Natural killer cell (primary cell): ENCODE data around the gene ARSG. TPM values are rescaled to one million over a fixed set of nuclear protein-coding genes. Genes with fewer than 3 reads are reported as not detected.

ENCODE experiments used
- ATAC-seq, 3 donors: fragments of 150-1000 bp in 2 of 3; fragments of 200-7000 bp in 1 of 3; cut with Tn5 transposase; 1 replicate in 1 of 3; 2 replicates in 2 of 3; pipeline ENCODE4 v1.10.0; 2021; ENCODE audit warnings: mild to moderate bottlenecking in 2 of 3, moderate library complexity in 2 of 3
- DNase-seq, 2 donors: peaks; one replicate each; pipeline versions ENCODE4 v3.0.0 to v3.0.0-alpha.2; 2013 to 2021; ENCODE audit warnings: mixed read lengths in 1 of 2
- H3K27ac ChIP-seq: one replicate; pipeline ENCODE4 v1.5.1; 2013; ENCODE audit warnings: mild to moderate bottlenecking, low read length
- H3K27me3 ChIP-seq: one replicate; pipeline ENCODE4 v1.6.1; 2013; ENCODE audit warnings: low read length; ENCODE audit not compliant: control insufficient read depth, insufficient read depth
- H3K36me3 ChIP-seq: one replicate; pipeline ENCODE4 v1.6.1; 2013; ENCODE audit warnings: low read length; ENCODE audit not compliant: control insufficient read depth, insufficient read depth
- H3K4me1 ChIP-seq: one replicate; pipeline ENCODE4 v1.6.1; 2013; ENCODE audit warnings: low read length; ENCODE audit not compliant: control insufficient read depth, insufficient read depth
- H3K4me3 ChIP-seq: one replicate; pipeline ENCODE4 v1.5.1; 2013; ENCODE audit warnings: low read length
- H3K9me3 ChIP-seq: one replicate; pipeline ENCODE4 v1.6.1; 2013; ENCODE audit warnings: low read length; ENCODE audit not compliant: control insufficient read depth, insufficient read depth
- H3K27ac Mint-ChIP-seq, 2 donors: one replicate each; pipeline ENCODE4 v1.8.0; 2022; ENCODE audit warnings: mild to moderate bottlenecking in 2 of 2, mixed read lengths in 2 of 2, moderate library complexity in 1 of 2
- H3K27me3 Mint-ChIP-seq, 2 donors: one replicate each; pipeline ENCODE4 v1.8.0; 2022; ENCODE audit warnings: low read depth in 2 of 2, mixed read lengths in 2 of 2
- H3K36me3 Mint-ChIP-seq: one replicate; pipeline ENCODE4 v1.8.0; 2022; ENCODE audit warnings: mixed read lengths
- H3K4me1 Mint-ChIP-seq, 2 donors: one replicate each; pipeline ENCODE4 v1.8.0; 2022; ENCODE audit warnings: mixed read lengths in 2 of 2
- H3K4me3 Mint-ChIP-seq: one replicate; pipeline ENCODE4 v1.8.0; 2022; ENCODE audit warnings: mild to moderate bottlenecking, moderate library complexity, mixed read lengths
- H3K9me3 Mint-ChIP-seq, 2 donors: one replicate each; pipeline ENCODE4 v1.8.0; 2022; ENCODE audit warnings: mixed read lengths in 2 of 2
- CTCF ChIP-seq: fragments of 200-600 bp; IDR thresholded peaks from one replicate; pipeline ENCODE4 v1.8.0; 2022; ENCODE audit warnings: antibody characterized with exemption
- WGBS: methylation state at CpG from one replicate; pipeline ENCODE4 v1.1.7; 2013; ENCODE audit warnings: missing lambda C conversion rate; ENCODE audit not compliant: insufficient coverage; 5-methylcytosine and 5-hydroxymethylcytosine counted together
- intact Hi-C: fragments of 100-400 bp; cut with micrococcal nuclease; formaldehyde crosslinking; loops from one replicate; pipeline ENCODE4 v1.14.2; 2022
- total RNA-seq, 4 donors: library from RNA; stranded (reverse); fragments of 120-200 nt in 1 of 4; gene quantifications; one replicate each; pipeline versions ENCODE4 v1.2.3 to v1.2.4, GENCODE V29; 2013 to 2022

Gene ARSG
- total RNA-seq, 3 donors from 2014 or later (not counting 1 experiment from before 2014, with no cell fraction given): 34.8 to 52.3 (median 39.3) TPM

- intact Hi-C loops: no loop called here
- Histone ChIP-seq H3K4me1 (peaks cover 48% of the 10 kb centered on the region), H3K27ac (no peak overlapping the region)
Observed at GRCh38 chr17:68320311-68320865, 29.1 kb downstream of the ARSG start.

GRCh38 chr17:68320943-68321555 is 29.8 kb downstream of the ARSG start:
- Mint-ChIP-seq H3K9me3 (peaks cover 0 to 3% of the 10 kb centered on the region in 2 donors), H3K4me3 (no peak overlapping the region), H3K27ac (peak overlapping the region in 1 of 2 donors; percentile 3)

More at GRCh38 chr17:68320311-68320865, 29.1 kb downstream of the ARSG start:
- no peak for ATAC-seq
- no peaks in the 10 kb centered on the region for H3K27me3 Mint-ChIP-seq
- no peaks in the 10 kb centered on the region for H3K36me3 Mint-ChIP-seq
- H3K27me3 ChIP-seq: no peaks in the 10 kb centered on the region
- no peak overlapping the region for H3K4me3 ChIP-seq
- no peak for DNase-seq
- peak overlapping the region; percentile 3 to 78 for H3K27ac Mint-ChIP-seq
- H3K4me3 Mint-ChIP-seq: peak overlapping the region; percentile 59
- H3K36me3 ChIP-seq: no peaks in the 10 kb centered on the region
- TF ChIP-seq CTCF: no peak
- H3K4me1 Mint-ChIP-seq: peaks cover 55 to 61% of the 10 kb centered on the region in 2 donors
- 84% methylated on average over 5 of the region's 5 CpGs for WGBS
- peaks cover 0 to 4% of the 10 kb centered on the region in 2 donors for H3K9me3 Mint-ChIP-seq
- H3K9me3 ChIP-seq: no peaks in the 10 kb centered on the region

GRCh38 chr17:68321556-68321954 is 30.3 kb downstream of the ARSG start:
- H3K27ac Mint-ChIP-seq: no peak overlapping the region
- no peaks in the 10 kb centered on the region for H3K27me3 Mint-ChIP-seq
- Histone ChIP-seq H3K27me3 (no peaks in the 10 kb centered on the region), H3K4me1 (peaks cover 38% of the 10 kb centered on the region), H3K9me3 (no peaks in the 10 kb centered on the region), H3K27ac (no peak overlapping the region), H3K4me3 (no peak overlapping the region), H3K36me3 (no peaks in the 10 kb centered on the region)
- no peak overlapping the region for H3K4me3 Mint-ChIP-seq
- intact Hi-C loops: no loop called here
- ATAC-seq: no peak
- peaks cover 59 to 61% of the 10 kb centered on the region in 2 donors for H3K4me1 Mint-ChIP-seq
- H3K9me3 Mint-ChIP-seq: no peaks in the 10 kb centered on the region
- DNase-seq: no peak
- WGBS: 96% methylated on average over 4 of the region's 4 CpGs
- no peak for TF ChIP-seq CTCF
- H3K36me3 Mint-ChIP-seq: no peaks in the 10 kb centered on the region

More at GRCh38 chr17:68320943-68321555, 29.8 kb downstream of the ARSG start:
- H3K36me3 Mint-ChIP-seq: no peaks in the 10 kb centered on the region
- H3K4me1 Mint-ChIP-seq: peaks cover 59 to 61% of the 10 kb centered on the region in 2 donors
- no peak for DNase-seq
- H3K27me3 ChIP-seq: no peaks in the 10 kb centered on the region
- H3K4me3 ChIP-seq: no peak overlapping the region
- peaks cover 41% of the 10 kb centered on the region for H3K4me1 ChIP-seq
- H3K27ac ChIP-seq: no peak overlapping the region
- no peak for TF ChIP-seq CTCF
- H3K36me3 ChIP-seq: no peaks in the 10 kb centered on the region
- H3K27me3 Mint-ChIP-seq: no peaks in the 10 kb centered on the region
- WGBS: 99% methylated on average over 7 of the region's 7 CpGs
- ATAC-seq: no peak
- H3K9me3 ChIP-seq: no peaks in the 10 kb centered on the region
- intact Hi-C loops: no loop called here
